Fibroblast of skin of right quadriceps (primary cell): Measurements from ENCODE around the gene RENBP.

Source experiments
- DNase-seq: peaks from one replicate; pipeline ENCODE4 v3.0.0-alpha.2; 2013

RENBP gene

DNA sequence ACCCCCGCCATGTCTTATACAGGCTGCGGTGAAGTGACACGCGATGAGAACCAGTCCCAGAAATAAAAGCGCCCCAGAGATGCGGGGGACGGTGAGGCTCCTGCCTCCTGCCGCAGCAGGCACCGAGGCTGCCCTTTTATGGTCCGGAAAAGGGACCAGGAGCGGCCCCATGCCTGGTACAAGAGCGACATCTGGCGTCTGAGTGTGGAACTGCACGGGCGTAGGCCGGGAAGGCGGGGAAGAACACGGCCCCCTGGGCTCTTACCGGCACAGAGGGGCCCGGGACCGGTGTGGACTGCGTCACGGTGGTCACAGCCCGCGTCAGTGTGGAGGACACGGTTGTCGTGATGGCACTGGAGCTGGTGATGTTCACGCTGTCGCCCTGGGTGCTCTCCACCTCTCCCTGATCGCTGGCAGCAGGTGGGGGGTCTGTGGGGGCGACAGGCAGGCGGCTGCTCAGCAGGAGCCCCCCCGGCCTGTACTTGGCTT lies 8.9 kb upstream of the RENBP start:
- DNase-seq: peak; percentile 64

- DNase-seq: no peak
These were observed 8.1 kb upstream of the RENBP start for GRCh38 chrX:153952373-153953026.

- no peak for DNase-seq
These were observed 7.4 kb upstream of the RENBP start for GRCh38 chrX:153951683-153952372.

GRCh38 chrX:153950127-153950526 lies 5.7 kb upstream of the RENBP start:
- no peak for DNase-seq

- no peak for DNase-seq
These were observed 4.7 kb upstream of the RENBP start for GRCh38 chrX:153948847-153949805.

GRCh38 chrX:153948002-153948466 lies 3.6 kb upstream of the RENBP start:
- no peak for DNase-seq

- DNase-seq: peak; percentile 71
These were observed 2.7 kb upstream of the RENBP start for GRCh38 chrX:153947009-153947769.

DNA sequence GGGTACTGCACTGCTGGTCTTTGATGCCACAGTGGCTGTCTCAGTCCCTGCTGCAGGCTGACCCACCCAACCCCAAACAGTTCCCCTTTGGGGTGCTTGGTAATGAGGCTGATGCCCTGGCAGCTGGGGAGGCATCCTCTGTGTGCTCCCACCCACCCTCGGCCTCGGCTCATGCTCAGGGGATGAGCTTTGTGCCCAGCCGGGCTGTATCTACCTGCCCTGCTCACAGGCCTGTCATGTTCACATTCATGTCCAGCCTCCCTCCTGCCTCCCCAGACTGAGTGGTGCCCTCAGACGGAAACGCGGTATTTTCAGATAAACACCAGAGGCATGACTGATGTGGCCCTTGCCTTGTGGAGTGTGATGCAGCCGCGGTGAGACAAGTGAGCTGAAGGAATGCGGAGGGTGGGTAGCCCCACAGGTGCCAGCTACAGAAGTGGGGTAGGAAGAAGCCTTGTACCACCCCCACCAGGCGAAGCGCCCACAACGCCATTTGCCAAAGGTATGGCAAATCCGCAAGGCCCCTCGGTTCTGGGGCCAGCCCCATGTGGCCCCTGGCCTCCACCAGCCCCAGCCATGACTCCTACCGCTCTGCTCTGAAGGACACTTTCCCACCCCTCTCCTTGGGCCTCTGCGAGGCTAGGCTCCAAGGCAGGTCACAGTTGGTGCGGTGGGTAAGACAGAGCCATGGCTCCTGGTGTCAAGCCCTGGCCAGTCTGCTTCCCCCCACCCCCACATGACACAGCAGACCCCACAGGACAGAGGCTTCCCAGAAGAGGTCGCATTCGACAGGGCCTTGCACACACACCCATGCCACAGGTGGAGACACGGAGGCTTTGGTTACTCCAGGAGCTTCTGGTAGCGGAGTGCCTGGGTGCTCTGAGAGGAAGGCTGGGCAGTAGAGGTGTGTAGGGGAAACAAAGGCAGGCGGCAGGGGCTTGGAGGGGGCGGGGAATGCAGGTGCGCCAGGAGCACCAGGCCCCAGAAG lies 1.8 kb upstream of the RENBP start:
- no peak for DNase-seq

DNA sequence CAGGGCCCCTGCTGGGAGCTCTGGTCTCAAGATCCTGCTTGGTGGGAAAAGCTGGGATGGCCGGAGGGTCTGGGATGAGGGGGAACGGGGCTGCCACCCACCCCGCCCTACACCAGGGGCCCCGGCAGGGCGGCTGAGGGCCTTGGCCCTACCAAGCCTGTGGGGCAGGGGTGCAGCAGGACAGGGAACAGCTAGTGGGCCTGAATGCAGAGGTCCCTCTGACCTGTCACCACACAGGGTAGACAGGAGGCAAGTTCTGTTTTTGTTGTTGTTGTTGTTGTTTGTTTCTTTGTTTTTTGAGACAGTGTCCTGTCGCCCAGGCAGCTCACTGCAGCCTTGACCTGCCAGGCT lies 332 bp upstream of the RENBP start:
- no peak for DNase-seq

GRCh38 chrX:153941336-153942252 lies 2.8 kb downstream of the RENBP start:
- no peak for DNase-seq

DNA sequence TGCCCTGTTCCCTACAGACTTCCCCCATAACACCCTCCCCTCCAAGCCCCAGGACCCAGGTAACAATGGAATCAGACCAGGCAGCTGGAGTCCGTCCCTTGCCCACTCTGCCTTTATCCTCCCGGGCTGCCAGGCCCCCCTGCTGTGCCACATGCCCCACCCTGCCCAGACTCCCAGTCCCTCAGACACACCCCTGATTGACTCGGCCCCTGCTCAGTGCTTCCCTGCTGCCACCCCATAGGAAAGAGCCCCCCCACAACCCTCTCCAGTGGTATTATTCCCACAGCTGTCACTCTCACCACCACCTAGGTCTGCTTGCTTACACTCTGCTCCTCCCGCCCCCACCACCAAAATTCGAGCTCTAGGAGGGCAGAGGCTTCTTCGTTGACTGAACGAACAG lies 4.9 kb downstream of the RENBP start:
- DNase-seq: no peak

GRCh38 chrX:153938226-153938786 lies 6.1 kb downstream of the RENBP start:
- DNase-seq: no peak

- no peak for DNase-seq
These were observed 7.4 kb downstream of the RENBP start for GRCh38 chrX:153937056-153937455.

DNA sequence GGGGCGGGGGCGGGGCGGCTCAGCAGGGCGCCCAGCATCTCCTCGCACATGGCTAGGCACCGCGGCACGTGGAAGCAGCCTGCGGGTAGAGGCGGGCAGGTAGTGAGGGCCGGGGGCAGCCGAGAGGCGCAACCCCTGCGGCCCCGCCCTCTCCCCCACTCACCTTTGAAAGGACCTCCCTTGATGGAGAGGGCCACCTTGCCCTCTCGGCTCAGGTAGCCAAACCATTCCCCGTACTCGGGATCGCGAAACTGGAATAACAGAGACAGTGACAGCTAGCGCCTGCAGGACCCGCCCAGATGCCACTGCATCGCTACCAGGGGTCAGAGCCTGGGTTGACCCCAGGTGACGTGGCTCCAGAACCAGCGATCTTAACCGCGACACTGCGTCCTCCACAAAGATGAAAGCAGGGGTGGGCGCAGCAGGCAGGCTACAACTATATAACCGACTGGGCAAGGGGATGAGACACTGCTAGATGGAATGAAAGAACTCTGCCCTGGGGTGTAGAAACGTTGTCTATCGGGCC lies 9.1 kb downstream of the RENBP start:
- DNase-seq: no peak

DNA sequence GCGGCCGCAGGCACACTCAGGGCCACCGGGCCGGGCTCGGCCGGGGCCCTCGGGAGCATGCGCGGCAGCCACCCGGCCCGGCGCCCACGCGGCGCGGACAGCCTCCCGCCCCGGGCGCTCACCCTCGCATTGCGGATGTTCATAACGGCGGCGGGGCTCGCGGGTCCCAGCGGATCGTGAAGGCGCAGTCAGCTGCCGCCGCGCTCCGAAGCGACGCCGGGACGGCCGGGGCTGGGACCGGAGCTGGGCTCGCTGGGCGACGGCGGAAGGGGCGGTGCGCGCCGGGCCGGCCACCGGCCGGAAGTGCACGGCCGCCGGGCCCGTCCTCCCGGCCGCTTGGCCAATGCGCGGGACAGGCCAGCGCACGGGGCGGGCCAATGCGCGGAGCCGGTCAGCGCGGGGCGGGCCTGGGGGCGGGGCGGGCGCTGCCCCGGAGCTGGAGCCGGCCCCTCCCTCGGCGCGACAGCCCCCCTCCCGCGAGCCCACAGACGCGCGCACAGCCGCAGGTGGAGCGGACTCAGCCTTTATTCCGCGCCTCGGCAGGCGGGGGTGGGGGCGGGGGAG lies 9.6 kb downstream of the RENBP start, which contains the start of gene NAA10:
TSS of gene NAA10 (minus strand) at position 276 of the 564 bp plus-strand sequence. CDS start at position 143, 133 bp downstream.
- DNase-seq: peak; percentile 67

DNA sequence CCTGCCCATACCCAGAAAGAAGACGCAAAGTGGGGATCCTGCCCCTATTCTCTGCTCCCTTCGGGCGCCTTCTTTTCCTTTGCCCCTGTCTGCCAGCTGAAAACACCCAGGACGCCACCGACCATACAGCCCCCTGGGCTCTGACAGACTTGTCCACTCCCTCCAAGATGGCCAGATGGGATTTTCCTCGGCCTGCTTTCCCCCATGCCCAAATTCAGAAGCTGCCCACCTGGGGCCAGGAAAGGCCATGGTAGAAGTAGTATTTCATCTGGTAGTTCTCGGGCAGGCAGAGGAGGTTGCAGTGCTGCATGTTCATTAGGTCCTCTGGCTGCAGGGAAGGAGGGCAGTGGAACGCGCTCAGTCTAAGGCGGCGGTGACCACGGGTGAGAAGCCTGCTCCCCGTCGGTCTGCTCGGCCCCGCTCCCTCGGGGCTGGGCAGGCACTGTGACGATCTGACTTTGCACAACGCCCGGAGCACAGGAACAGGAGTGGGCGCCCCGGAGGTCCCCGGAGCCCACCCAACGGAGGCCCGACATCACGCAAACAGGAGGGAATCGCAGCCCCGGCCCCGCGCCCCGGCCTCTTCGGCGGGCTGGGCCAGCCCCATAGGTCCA lies 10.2 kb downstream of the RENBP start:
- DNase-seq: no peak

DNA sequence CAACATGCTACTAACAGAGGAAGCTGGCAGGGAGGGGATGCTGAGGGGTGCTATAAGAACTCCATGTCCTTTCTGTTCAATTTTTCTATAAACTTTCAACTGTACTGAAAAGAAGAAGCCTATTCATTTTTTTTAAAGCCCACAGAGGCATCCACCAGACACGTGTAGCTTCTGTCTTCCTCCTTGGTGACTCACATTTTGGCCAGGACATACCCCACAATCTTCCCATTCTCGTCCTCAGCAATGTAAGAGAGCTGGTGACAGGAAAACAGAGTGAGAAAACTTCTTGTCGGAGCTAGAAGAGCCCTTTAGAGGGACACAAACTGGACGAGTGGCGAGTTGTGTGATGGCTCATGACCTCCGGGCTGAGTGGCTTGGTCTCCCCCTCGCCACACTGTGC lies 10.7 kb downstream of the RENBP start:
- peak; percentile 26 for DNase-seq

- no peak for DNase-seq
These were observed 12.1 kb downstream of the RENBP start for GRCh38 chrX:153932220-153932915.
